Measurements from ENCODE around the gene UVRAG.

DNA sequence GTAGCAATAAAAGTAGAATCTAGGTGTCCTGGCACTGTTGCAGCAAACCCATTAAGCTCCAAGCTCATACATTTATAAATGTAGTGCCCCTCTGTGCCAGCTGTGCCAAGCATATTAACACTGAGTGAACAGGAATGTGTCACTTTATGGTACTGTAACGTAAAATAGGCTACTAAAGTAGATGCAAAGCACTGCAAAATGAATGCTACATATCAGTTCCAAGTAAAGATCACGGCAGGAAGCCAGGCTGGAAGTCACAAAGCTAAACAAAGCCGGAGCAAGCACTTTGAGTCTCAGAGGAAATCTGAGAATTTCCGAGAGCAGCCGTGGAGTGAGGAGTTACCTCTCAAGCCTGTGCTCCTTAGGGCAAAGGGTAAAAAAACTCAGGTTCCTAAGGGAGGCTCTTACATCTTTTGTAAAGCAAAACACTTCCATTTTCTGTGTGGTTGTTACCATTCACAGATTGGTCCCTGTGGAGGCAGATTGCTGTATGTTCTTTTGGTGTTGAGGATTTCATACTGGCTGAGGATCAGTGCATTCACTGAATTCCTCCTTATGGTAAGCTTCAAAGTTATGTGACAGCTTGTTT, 305.6 kb downstream of the UVRAG start:
- TF ChIP-seq, protein P1, sequence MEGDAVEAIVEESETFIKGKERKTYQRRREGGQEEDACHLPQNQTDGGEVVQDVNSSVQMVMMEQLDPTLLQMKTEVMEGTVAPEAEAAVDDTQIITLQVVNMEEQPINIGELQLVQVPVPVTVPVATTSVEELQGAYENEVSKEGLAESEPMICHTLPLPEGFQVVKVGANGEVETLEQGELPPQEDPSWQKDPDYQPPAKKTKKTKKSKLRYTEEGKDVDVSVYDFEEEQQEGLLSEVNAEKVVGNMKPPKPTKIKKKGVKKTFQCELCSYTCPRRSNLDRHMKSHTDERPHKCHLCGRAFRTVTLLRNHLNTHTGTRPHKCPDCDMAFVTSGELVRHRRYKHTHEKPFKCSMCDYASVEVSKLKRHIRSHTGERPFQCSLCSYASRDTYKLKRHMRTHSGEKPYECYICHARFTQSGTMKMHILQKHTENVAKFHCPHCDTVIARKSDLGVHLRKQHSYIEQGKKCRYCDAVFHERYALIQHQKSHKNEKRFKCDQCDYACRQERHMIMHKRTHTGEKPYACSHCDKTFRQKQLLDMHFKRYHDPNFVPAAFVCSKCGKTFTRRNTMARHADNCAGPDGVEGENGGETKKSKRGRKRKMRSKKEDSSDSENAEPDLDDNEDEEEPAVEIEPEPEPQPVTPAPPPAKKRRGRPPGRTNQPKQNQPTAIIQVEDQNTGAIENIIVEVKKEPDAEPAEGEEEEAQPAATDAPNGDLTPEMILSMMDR (IDR thresholded peaks at IDR 0.05; ENCODE audit: low read depth, low read length): no peak
- no peak for TF ChIP-seq EZH2phosphoT487 (IDR thresholded peaks at IDR 0.05; ENCODE audit: low read depth)

Measured in OCI-LY3 (cell line).